Activated T-helper 17 cell treated with anti-CD3 and anti-CD28 coated beads, Interleukin-2, amount 50 U/mL, for 72 hours (primary cell): ENCODE results near the gene CD300C. TPM values are rescaled to one million over a fixed set of nuclear protein-coding genes. Genes with fewer than 3 reads are reported as not detected.

Experiments used
- ATAC-seq: fragments of 150-1000 bp; cut with Tn5 transposase; replicated peaks from 2 replicates; pipeline ENCODE4 v1.10.0; 2021; ENCODE audit warnings: mild to moderate bottlenecking, moderate library complexity
- H3K27ac Mint-ChIP-seq: one replicate; pipeline ENCODE4 v1.8.0; 2022; ENCODE audit warnings: mixed read lengths
- H3K27me3 Mint-ChIP-seq: one replicate; pipeline ENCODE4 v1.8.0; 2022; ENCODE audit warnings: mixed read lengths
- H3K36me3 Mint-ChIP-seq: one replicate; pipeline ENCODE4 v1.8.0; 2022; ENCODE audit warnings: low read depth, mild to moderate bottlenecking, mixed read lengths
- H3K4me1 Mint-ChIP-seq: one replicate; pipeline ENCODE4 v1.8.0; 2022; ENCODE audit warnings: mixed read lengths
- H3K4me3 Mint-ChIP-seq: one replicate; pipeline ENCODE4 v1.8.0; 2022; ENCODE audit warnings: mild to moderate bottlenecking, mixed read lengths
- H3K9me3 Mint-ChIP-seq: one replicate; pipeline ENCODE4 v1.8.0; 2022; ENCODE audit warnings: mixed read lengths
- total RNA-seq, 2 donors: library from RNA; stranded (reverse); gene quantifications; one replicate each; pipeline ENCODE4 v1.2.3, GENCODE V29; 2022

Gene CD300C
- total RNA-seq, 2 donors from 2014 or later = 0.28 TPM; not detected in 1

DNA sequence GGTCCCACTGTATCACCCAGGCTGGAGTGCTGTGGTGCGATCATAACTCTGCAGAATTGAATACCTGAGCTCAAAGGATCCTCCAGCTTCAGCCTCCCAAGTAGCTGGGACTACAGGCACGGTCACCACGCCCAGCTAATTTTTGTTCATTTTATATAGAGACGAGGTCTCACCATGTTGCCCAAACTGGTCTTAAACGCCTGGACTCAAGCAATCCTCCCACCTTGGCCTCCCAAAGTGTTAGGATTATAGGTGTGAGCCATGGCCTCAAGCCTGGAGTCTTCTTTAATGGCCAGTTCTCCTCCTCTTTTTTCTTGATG lies 15.1 kb downstream of the CD300C start:
- no peak for ATAC-seq
- Mint-ChIP-seq H3K4me3 (no peak overlapping the region), H3K27ac (no peak overlapping the region)

GRCh38 chr17:74529243-74529642 lies 16.7 kb downstream of the CD300C start:
- H3K4me3 Mint-ChIP-seq = no peak overlapping the region
- no peaks in the 10 kb centered on the region for H3K9me3 Mint-ChIP-seq
- no peaks in the 10 kb centered on the region for H3K36me3 Mint-ChIP-seq
- peaks cover 46% of the 10 kb centered on the region for H3K27me3 Mint-ChIP-seq
- no peak for ATAC-seq
- no peak overlapping the region for H3K27ac Mint-ChIP-seq
- no peaks in the 10 kb centered on the region for H3K4me1 Mint-ChIP-seq

More for the DNA sequence above, 15.1 kb downstream of the CD300C start:
- Mint-ChIP-seq H3K27me3 (peaks cover 39% of the 10 kb centered on the region), H3K9me3 (no peaks in the 10 kb centered on the region), H3K4me1 (no peaks in the 10 kb centered on the region), H3K36me3 (no peaks in the 10 kb centered on the region)

DNA sequence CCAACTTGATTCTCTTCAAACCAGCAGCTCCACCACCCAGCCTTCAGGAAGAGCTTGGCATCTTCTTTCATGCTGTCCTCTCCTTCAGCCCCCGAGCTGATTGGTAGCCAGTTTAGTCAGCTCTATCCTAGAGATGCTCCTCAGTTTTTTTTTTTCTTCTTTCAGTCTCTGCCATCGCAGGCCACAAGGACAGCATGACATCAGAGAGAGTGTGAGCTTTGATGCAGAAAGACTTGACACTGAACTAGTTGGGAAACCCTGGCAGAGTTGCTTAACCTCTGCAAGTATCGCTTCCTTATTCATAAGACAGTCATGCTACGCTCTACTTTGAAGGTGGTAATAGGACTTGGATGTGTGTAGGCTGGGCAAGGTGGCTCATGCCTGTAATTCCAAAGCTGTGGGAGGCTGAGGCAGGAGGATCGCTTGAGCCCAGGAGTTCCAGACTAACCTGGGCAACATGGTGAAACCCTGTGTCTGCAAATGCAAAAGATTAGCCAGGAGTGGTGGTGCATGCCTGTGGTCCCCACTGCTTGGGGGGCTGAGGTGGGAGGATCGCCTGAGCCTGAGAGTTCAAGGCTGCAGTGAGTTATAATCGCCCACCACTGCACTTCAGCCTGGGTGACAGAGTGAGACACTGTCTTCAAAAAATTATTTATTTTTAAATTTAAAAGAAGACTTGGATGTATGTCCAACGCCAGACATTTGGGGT lies 17.3 kb downstream of the CD300C start:
- Mint-ChIP-seq H3K27ac (no peak overlapping the region), H3K27me3 (peaks cover 46% of the 10 kb centered on the region), H3K4me1 (no peaks in the 10 kb centered on the region), H3K36me3 (no peaks in the 10 kb centered on the region), H3K9me3 (no peaks in the 10 kb centered on the region), H3K4me3 (no peak overlapping the region)
- ATAC-seq = peak; percentile 67

- peaks cover 49% of the 10 kb centered on the region for H3K27me3 Mint-ChIP-seq
- no peaks in the 10 kb centered on the region for H3K9me3 Mint-ChIP-seq
- H3K36me3 Mint-ChIP-seq = no peaks in the 10 kb centered on the region
Observed at GRCh38 chr17:74527756-74528155, 18.2 kb downstream of the CD300C start.

DNA sequence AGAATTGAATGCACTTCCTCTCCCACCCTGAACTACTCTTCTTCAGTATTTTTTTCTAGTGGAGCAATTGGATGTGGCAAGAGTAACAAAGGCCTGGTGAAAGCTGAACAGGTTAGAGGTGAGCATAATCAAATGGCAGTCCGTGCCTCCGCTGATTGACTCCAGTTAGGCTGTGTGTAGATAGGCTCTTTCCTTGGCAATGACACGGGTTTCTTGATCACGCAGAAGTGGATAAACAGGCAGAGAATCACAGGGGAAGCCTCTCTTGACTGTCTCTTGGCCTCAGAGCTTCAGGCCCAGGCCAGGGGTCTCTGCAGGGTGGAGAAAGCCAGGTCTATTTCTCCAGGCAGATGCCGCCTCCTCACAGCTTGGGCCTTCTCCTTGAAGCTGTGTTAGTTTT lies 18.8 kb downstream of the CD300C start:
- no peak for ATAC-seq
- Mint-ChIP-seq H3K4me3 (no peak overlapping the region), H3K4me1 (no peaks in the 10 kb centered on the region), H3K27me3 (peaks cover 44% of the 10 kb centered on the region), H3K36me3 (no peaks in the 10 kb centered on the region), H3K27ac (no peak overlapping the region), H3K9me3 (no peaks in the 10 kb centered on the region)

More at GRCh38 chr17:74527756-74528155, 18.2 kb downstream of the CD300C start:
- Mint-ChIP-seq H3K4me3 (no peak overlapping the region), H3K27ac (no peak overlapping the region), H3K4me1 (no peaks in the 10 kb centered on the region)
- no peak for ATAC-seq

DNA sequence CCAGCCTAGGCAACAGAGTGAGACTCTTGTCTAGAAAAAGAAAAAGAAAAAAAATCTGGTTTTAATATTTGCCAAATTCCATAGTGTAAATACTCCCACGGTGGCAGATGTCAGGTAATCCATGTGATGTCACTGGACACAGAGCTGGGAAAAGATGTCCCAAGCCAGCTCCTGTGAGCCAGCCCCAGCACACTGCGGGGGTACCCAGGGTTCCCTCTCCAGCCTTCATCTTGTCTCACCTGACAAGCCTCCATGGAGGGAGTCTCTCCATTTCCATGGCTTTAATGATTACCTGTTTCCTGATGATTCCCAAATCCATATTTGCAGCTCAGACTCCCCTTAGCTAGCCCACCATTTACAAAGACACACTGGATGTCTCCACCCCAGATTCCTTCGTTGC lies 19.2 kb downstream of the CD300C start:
- Mint-ChIP-seq H3K36me3 (no peaks in the 10 kb centered on the region), H3K4me3 (no peak overlapping the region), H3K27ac (no peak overlapping the region), H3K9me3 (no peaks in the 10 kb centered on the region), H3K4me1 (no peaks in the 10 kb centered on the region), H3K27me3 (peaks cover 42% of the 10 kb centered on the region)
- no peak for ATAC-seq

DNA sequence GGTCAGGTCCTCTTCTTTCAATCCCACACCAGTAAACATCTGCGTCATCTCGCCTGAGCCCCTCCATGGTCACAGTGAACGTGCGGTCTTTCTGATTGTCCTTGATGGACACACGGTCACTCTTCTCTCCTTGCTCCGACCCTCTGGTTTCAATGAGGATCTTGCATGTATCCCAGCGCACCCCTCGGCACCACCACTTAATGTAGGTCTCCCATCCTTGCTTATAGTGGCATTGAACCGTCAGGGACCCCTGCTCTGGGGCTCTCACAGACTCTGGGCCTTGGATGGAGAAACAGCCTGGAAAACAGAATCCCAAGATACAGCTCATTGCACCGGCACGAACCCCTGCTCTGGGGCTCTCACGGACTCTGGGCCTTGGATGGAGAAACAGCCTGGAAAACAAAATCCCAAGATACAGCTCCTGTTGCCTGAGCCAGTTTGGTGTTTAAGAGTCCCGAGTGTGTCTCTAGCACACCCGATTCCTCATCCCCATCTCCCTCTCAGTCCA lies 20.1 kb downstream of the CD300C start:
- Mint-ChIP-seq H3K4me3 (no peak overlapping the region), H3K27ac (no peak overlapping the region), H3K4me1 (no peaks in the 10 kb centered on the region), H3K36me3 (no peaks in the 10 kb centered on the region), H3K27me3 (peaks cover 35% of the 10 kb centered on the region), H3K9me3 (no peaks in the 10 kb centered on the region)
- ATAC-seq = no peak

- no peaks in the 10 kb centered on the region for H3K9me3 Mint-ChIP-seq
- H3K36me3 Mint-ChIP-seq = no peaks in the 10 kb centered on the region
- no peak overlapping the region for H3K4me3 Mint-ChIP-seq
- ATAC-seq = no peak
- H3K27me3 Mint-ChIP-seq = peaks cover 32% of the 10 kb centered on the region
- no peak overlapping the region for H3K27ac Mint-ChIP-seq
- no peaks in the 10 kb centered on the region for H3K4me1 Mint-ChIP-seq
Observed at GRCh38 chr17:74525465-74525725, 20.5 kb downstream of the CD300C start.

GRCh38 chr17:74524653-74525464 lies 21.1 kb downstream of the CD300C start:
- Mint-ChIP-seq H3K4me1 (no peaks in the 10 kb centered on the region), H3K4me3 (no peak overlapping the region), H3K27ac (no peak overlapping the region), H3K36me3 (no peaks in the 10 kb centered on the region), H3K27me3 (peaks cover 31% of the 10 kb centered on the region), H3K9me3 (no peaks in the 10 kb centered on the region)
- ATAC-seq = no peak

DNA sequence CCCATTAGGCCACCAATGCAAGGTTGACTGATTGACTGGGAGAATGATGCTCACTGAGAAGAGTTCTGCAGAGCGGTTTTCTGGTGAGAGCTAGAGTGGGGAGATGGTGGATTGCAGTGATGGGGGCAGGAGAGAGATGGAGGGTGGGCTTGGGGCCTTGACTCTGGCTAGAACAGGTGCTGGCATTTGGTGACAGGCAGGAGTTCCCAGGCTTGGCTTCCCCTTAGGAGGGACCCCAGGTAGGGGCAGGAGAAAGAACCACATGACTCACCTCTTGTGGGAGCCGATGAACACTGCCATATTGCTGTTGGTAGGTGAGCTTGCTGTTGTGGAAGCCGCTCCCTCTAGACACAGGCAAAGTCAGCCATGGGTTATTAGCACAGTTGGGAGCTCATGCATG lies 22.6 kb downstream of the CD300C start:
- Mint-ChIP-seq H3K9me3 (no peaks in the 10 kb centered on the region), H3K4me1 (no peaks in the 10 kb centered on the region), H3K4me3 (no peak overlapping the region), H3K27ac (no peak overlapping the region), H3K36me3 (no peaks in the 10 kb centered on the region), H3K27me3 (peaks cover 35% of the 10 kb centered on the region)
- ATAC-seq = no peak

DNA sequence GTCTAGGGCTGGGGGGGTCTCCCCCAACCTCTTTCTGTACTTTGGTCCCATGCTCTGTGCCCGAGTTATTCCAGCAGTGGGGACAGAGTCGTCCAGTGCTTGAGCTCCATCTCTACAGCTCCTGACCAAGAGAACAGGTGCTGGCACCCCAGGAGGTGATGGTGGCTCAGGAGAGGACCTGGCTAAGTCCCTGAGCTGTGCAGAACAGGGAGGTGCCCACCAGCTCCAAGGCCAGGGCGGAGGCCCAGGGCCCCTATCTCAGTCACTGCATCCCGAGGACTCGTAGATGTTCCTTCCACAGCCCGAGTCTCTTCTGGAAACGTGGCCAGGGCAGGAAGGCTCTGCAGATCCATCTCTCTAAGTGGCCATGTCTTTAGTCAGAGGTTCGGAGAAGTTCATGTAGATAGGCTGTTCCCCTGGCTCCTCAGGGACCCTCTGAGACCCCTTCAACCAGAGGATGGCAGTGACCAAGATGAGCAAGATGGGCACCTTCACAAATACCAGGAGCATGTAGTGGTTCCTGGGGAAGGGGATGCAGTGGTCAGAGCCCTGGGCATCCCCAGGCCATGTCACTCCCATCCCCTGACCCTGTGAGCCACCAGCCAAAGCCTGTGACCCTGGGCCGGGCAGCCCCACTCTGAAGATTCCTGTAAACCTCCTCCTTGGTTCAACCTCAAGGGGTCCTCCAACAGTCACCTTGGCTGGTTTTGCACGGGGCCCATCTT lies 23.4 kb downstream of the CD300C start:
- Mint-ChIP-seq H3K27ac (no peak overlapping the region), H3K36me3 (no peaks in the 10 kb centered on the region), H3K4me3 (no peak overlapping the region), H3K27me3 (peaks cover 35% of the 10 kb centered on the region), H3K9me3 (no peaks in the 10 kb centered on the region), H3K4me1 (no peaks in the 10 kb centered on the region)
- ATAC-seq = no peak

- Mint-ChIP-seq H3K36me3 (no peaks in the 10 kb centered on the region), H3K4me1 (no peaks in the 10 kb centered on the region), H3K27ac (no peak overlapping the region), H3K9me3 (no peaks in the 10 kb centered on the region), H3K27me3 (peaks cover 36% of the 10 kb centered on the region), H3K4me3 (no peak overlapping the region)
- ATAC-seq = no peak
Observed at GRCh38 chr17:74521701-74522201, 24.2 kb downstream of the CD300C start.

- no peaks in the 10 kb centered on the region for H3K9me3 Mint-ChIP-seq
- no peak for ATAC-seq
- H3K27me3 Mint-ChIP-seq = peaks cover 33% of the 10 kb centered on the region
- no peak overlapping the region for H3K4me3 Mint-ChIP-seq
- no peaks in the 10 kb centered on the region for H3K4me1 Mint-ChIP-seq
- H3K36me3 Mint-ChIP-seq = no peaks in the 10 kb centered on the region
- H3K27ac Mint-ChIP-seq = no peak overlapping the region
Observed at GRCh38 chr17:74520790-74521480, 25.0 kb downstream of the CD300C start.

DNA sequence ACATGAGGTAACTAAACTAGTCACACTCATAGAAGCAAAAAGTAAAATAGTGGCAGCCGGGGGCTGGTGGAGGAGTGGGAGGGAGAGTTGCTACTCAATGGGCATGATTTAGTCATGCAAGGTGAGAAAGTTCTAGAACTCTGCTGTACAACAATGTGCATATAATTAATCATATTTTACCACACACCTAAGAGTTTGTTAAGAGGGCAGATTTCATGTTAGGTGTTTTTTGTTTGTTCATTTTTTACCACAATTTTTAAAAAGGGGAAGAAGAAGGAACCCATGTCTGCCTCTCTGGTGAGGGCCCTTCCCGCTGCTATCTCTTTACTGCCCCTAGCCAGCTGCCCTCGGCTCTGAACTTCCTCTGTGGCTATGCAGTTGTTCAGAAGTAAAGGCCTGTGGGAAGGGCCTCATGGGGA lies 25.9 kb downstream of the CD300C start:
- no peaks in the 10 kb centered on the region for H3K4me1 Mint-ChIP-seq
- peak; percentile 84 for ATAC-seq
- no peak overlapping the region for H3K4me3 Mint-ChIP-seq
- no peak overlapping the region for H3K27ac Mint-ChIP-seq
- peaks cover 27% of the 10 kb centered on the region for H3K27me3 Mint-ChIP-seq
- H3K9me3 Mint-ChIP-seq = no peaks in the 10 kb centered on the region
- H3K36me3 Mint-ChIP-seq = no peaks in the 10 kb centered on the region
